Smooth muscle cell (in vitro differentiated cells): Measurements from ENCODE around the gene BCAS1. TPM values are rescaled to one million over a fixed set of nuclear protein-coding genes. Genes with fewer than 3 reads are reported as not detected.

Source experiments
- DNase-seq: peaks from one replicate; lab custom pipeline; 2025; ENCODE audit not compliant: unreplicated experiment; lab: John Stamatoyannopoulos, UW
- H2AFZ ChIP-seq: fragments of 200-600 bp; sonication (generic); 2 replicates; pipeline ENCODE4 v1.6.0; 2016; ENCODE audit warnings: antibody characterized with exemption, low read depth, mild to moderate bottlenecking
- H3F3A ChIP-seq: fragments of 200-600 bp; sonication (generic); 2 replicates; pipeline ENCODE4 v1.6.0; 2017; ENCODE audit warnings: antibody characterized with exemption, low read depth
- H3K27ac ChIP-seq: fragments of 200-600 bp; sonication (generic); 2 replicates; pipeline ENCODE4 v1.5.1; 2016; ENCODE audit warnings: low read depth, mild to moderate bottlenecking
- H3K27me3 ChIP-seq: fragments of 200-600 bp; sonication (generic); 2 replicates; pipeline ENCODE4 v1.6.1; 2016; ENCODE audit warnings: low read depth, mild to moderate bottlenecking
- H3K36me3 ChIP-seq: fragments of 200-600 bp; sonication (generic); 2 replicates; pipeline ENCODE4 v1.5.1; 2016; ENCODE audit warnings: low read depth
- H3K4me1 ChIP-seq: fragments of 200-600 bp; sonication (generic); 2 replicates; pipeline ENCODE4 v1.5.1; 2016; ENCODE audit warnings: low read depth
- H3K4me2 ChIP-seq: fragments of 200-600 bp; sonication (generic); 2 replicates; pipeline ENCODE4 v1.6.0; 2016; ENCODE audit warnings: mild to moderate bottlenecking
- H3K4me3 ChIP-seq: fragments of 200-600 bp; sonication (generic); 2 replicates; pipeline ENCODE4 v1.5.1; 2016; ENCODE audit warnings: mild to moderate bottlenecking
- H3K79me2 ChIP-seq: fragments of 200-600 bp; sonication (generic); 2 replicates; pipeline ENCODE4 v1.6.0; 2016; ENCODE audit warnings: low read depth, mild to moderate bottlenecking
- H3K9ac ChIP-seq: fragments of 200-600 bp; sonication (generic); 2 replicates; pipeline ENCODE4 v1.6.0; 2016; ENCODE audit warnings: low read depth
- H3K9me3 ChIP-seq: fragments of 200-600 bp; sonication (generic); replicated peaks from 2 replicates; pipeline ENCODE4 v1.5.1; 2016; ENCODE audit warnings: low read depth
- H4K20me1 ChIP-seq: fragments of 200-600 bp; sonication (generic); 2 replicates; pipeline ENCODE4 v1.6.0; 2016; ENCODE audit warnings: low read depth
- WGBS: methylation state at CpG from one replicate; pipeline ENCODE4 v1.1.7; 2016; ENCODE audit warnings: low lambda C conversion rate; 5-methylcytosine and 5-hydroxymethylcytosine counted together
- microRNA-seq: library from miRNA; unstranded; fragments of <30 nt; microRNA quantifications from one replicate; pipeline ENCODE4, GENCODE V29; 2016; ENCODE audit warnings: borderline number of aligned reads
- polyA plus RNA-seq: library from polyadenylated mRNA; unstranded; fragments of >200 nt; fragmentation: Nextera tagmentation; extraction: Ambion mirVana; gene quantifications from 2 replicates; pipeline ENCODE4 v1.2.1, GENCODE V29; 2016
- small RNA-seq: library from RNA; depleted of rRNA; stranded (forward); fragments of <200 nt; gene quantifications from one replicate; pipeline ENCODE3, GENCODE V24; 2014
- total RNA-seq: library from RNA; depleted of rRNA; stranded (reverse); fragments of >200 nt; gene quantifications from 2 replicates; pipeline ENCODE4 v1.2.3, GENCODE V29; 2014
- TF ChIP-seq, protein P1 (sequence below): fragments of 200-600 bp; sonication (generic); IDR thresholded peaks from 2 replicates; pipeline ENCODE4 v1.5.1; 2017; ENCODE audit warnings: borderline replicate concordance, mild to moderate bottlenecking, antibody characterized with exemption; ENCODE audit not compliant: insufficient read depth, poor library complexity, severe bottlenecking

Gene BCAS1
- total and polyA plus RNA-seq, 2 experiments from 2014 or later: 0.09 to 0.15 TPM

DNA sequence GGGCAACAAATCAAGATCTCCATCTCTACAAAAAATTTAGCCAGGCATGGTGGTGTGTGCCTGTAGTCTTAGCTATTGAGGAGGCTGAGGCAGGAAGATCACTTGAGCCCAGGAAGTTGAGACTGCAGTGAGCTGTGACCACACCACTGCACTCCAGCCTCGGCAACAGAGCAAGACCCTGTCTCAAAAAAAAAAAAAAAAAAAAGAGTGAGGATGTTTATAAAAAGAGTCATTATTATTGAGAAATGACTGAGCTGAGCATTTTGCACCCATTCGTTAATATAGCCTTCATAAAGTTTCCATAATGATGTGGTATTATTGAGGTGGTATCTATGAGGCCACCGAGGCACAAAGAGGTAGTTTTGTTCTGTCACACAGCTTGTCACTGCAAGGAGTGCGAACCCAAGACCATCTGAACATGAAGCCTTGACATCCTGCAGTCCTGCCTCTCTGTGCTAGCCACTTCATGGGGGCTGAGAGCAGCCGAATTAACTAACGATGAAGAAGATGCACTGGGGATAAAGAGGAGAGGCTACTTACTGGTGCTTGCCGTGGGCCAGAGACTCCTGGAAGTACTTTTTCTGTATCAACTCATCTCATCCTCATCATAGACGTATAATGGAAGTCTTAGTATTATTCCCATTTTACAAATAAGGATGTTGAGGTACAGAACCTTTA is 175.5 kb downstream of the BCAS1 start:
- Histone ChIP-seq H3K36me3 (no peaks in the 10 kb centered on the region), H3F3A (peaks cover 19% of the 10 kb centered on the region), H3K27me3 (no peaks in the 10 kb centered on the region), H2AFZ (no peak overlapping the region), H3K4me1 (peaks cover 15% of the 10 kb centered on the region), H3K9me3 (no peaks in the 10 kb centered on the region), H3K9ac (no peak overlapping the region), H4K20me1 (no peaks in the 10 kb centered on the region), H3K4me3 (no peak overlapping the region), H3K4me2 (no peak overlapping the region), H3K27ac (no peak overlapping the region), H3K79me2 (no peaks in the 10 kb centered on the region)
- DNase-seq: no peak
- TF ChIP-seq, protein P1, sequence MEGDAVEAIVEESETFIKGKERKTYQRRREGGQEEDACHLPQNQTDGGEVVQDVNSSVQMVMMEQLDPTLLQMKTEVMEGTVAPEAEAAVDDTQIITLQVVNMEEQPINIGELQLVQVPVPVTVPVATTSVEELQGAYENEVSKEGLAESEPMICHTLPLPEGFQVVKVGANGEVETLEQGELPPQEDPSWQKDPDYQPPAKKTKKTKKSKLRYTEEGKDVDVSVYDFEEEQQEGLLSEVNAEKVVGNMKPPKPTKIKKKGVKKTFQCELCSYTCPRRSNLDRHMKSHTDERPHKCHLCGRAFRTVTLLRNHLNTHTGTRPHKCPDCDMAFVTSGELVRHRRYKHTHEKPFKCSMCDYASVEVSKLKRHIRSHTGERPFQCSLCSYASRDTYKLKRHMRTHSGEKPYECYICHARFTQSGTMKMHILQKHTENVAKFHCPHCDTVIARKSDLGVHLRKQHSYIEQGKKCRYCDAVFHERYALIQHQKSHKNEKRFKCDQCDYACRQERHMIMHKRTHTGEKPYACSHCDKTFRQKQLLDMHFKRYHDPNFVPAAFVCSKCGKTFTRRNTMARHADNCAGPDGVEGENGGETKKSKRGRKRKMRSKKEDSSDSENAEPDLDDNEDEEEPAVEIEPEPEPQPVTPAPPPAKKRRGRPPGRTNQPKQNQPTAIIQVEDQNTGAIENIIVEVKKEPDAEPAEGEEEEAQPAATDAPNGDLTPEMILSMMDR: no peak
- WGBS: 84% methylated on average over 8 of the region's 8 CpGs

Small RNAs within 50 kb of the gene (microRNA-seq; reads per million reads assigned to microRNA genes)
- gene MIR4756: not detected

Small RNAs within 50 kb of the gene (small RNA-seq; reads per million reads assigned to genes)
- gene MIR4756: not detected

Other genes with a start within 250 kb of the BCAS1 start
- gene CYP24A1, start 103.4 kb upstream of the BCAS1 start, total RNA-seq: 18.0 and 23.6 TPM in 2 replicates
- gene CYP24A1, start 103.4 kb upstream of the BCAS1 start, polyA plus RNA-seq: 0.70 and 2.9 TPM in 2 replicates
- 198 and 240 TPM in 2 replicates for gene PFDN4, start 137.5 kb upstream of the BCAS1 start, total RNA-seq
- 47.6 and 60.3 TPM in 2 replicates for gene PFDN4, start 137.5 kb upstream of the BCAS1 start, polyA plus RNA-seq